ENCODE data around the gene IL20RB. TPM values are rescaled to one million over a fixed set of nuclear protein-coding genes. Genes with fewer than 3 reads are reported as not detected.

The IL20RB gene
- total RNA-seq, 1 donor from 2014 or later: 94.7 TPM

- no peak for ATAC-seq
Measured at GRCh38 chr3:137041686-137042085, 83.9 kb downstream of the IL20RB start.

GRCh38 chr3:137046747-137047146 lies 89.0 kb downstream of the IL20RB start:
- ATAC-seq: no peak

GRCh38 chr3:137047240-137047639 lies 89.5 kb downstream of the IL20RB start:
- no peak for ATAC-seq

GRCh38 chr3:137050281-137050680 lies 92.5 kb downstream of the IL20RB start:
- ATAC-seq: peak; percentile 17

GRCh38 chr3:137052298-137052697 lies 94.5 kb downstream of the IL20RB start:
- no peak for ATAC-seq

Other genes with a start within 250 kb of the IL20RB start
- 19.3 TPM for gene STAG1, start 205.6 kb upstream of the IL20RB start, total RNA-seq
- 1.0 TPM for gene SLC35G2, start 138.9 kb upstream of the IL20RB start, total RNA-seq
- gene NCK1, start 95.8 kb upstream of the IL20RB start, total RNA-seq: 61.9 TPM